ENCODE measurements around the gene PTGFR.

PTGFR gene

GRCh38 chr1:78519446-78519845, 28.7 kb downstream of the PTGFR start:
- no peak overlapping the region for H3K4me3 ChIP-seq (ENCODE audit: low read length)
- DNase-seq (ENCODE audit: low read depth): no peak
- TF ChIP-seq CTCF (conservative IDR thresholded peaks at IDR 0.05; ENCODE audit: low read depth, low read length): no peak

DNA sequence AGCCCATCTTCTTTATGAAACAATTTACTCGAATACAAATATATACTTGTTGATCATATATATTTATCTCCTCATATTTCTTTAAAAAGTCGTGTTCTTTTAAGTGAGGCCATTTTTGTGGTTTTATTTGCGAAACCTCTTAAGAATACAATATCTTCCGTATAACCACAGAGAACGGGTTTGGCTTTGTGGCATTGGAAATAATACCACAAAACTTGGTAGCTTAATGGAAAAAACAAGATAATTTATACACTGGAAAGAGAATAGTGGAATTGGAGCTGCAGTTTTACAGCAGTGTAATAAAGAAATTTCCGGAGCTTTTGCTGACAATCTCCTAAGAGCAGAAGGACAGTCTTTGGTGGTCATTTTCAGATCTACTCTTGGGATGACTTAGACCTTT, 29.4 kb downstream of the PTGFR start:
- DNase-seq (ENCODE audit: low read depth): no peak
- TF ChIP-seq CTCF (conservative IDR thresholded peaks at IDR 0.05; ENCODE audit: low read depth, low read length): no peak
- no peak overlapping the region for H3K4me3 ChIP-seq (ENCODE audit: low read length)

GRCh38 chr1:78520843-78521242, 30.1 kb downstream of the PTGFR start:
- TF ChIP-seq CTCF (conservative IDR thresholded peaks at IDR 0.05; ENCODE audit: low read depth, low read length): no peak
- DNase-seq (ENCODE audit: low read depth): no peak
- H3K4me3 ChIP-seq (ENCODE audit: low read length): no peak overlapping the region

DNA sequence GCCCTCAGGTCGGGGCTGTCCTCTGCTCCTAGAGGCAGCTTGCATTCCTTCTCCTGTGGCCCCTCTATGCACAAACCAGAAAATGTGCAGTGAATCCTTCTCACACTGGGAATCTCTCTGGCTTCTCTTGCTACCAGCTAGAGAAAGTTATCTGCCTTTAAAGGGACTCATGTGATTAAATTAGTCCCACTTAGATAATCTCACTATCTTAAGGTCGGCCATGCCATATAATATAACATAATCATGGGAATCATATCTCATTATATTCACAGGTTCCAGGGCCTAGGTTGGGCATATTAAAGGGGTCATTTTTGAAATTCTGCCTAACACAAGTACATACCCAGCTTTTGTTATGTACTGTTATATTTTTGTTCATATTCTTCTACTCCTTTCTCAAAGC, 31.4 kb downstream of the PTGFR start:
- TF ChIP-seq CTCF (conservative IDR thresholded peaks at IDR 0.05; ENCODE audit: low read depth, low read length): no peak
- no peak overlapping the region for H3K4me3 ChIP-seq (ENCODE audit: low read length)
- DNase-seq (ENCODE audit: low read depth): no peak

- no peak overlapping the region for H3K4me3 ChIP-seq (ENCODE audit: low read length)
- TF ChIP-seq CTCF (conservative IDR thresholded peaks at IDR 0.05; ENCODE audit: low read depth, low read length): no peak
- DNase-seq (ENCODE audit: low read depth): no peak
Observed at GRCh38 chr1:78526496-78526895, 35.7 kb downstream of the PTGFR start.

GRCh38 chr1:78527706-78528105, 36.9 kb downstream of the PTGFR start:
- no peak for DNase-seq (ENCODE audit: low read depth)
- H3K4me3 ChIP-seq (ENCODE audit: low read length): no peak overlapping the region
- TF ChIP-seq CTCF (conservative IDR thresholded peaks at IDR 0.05; ENCODE audit: low read depth, low read length): no peak

DNA sequence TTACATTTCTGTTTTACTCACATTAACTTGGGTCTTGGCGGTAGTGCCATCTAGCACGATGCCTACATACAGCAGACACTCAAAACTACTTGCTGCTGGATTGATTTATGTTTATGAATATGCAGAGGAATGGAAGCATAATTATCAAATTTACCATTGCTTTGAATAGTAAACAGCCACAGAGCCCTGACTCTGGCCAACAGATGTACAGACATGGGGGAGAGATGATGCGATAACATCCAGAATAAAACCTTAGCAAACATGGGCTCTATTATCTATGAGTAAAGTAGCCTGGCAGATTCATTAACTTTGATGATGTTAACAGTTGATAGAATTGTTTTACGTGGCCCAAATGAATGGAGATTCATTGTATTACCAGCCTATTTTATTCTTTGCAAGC, 42.8 kb downstream of the PTGFR start:
- no peak overlapping the region for H3K4me3 ChIP-seq (ENCODE audit: low read length)
- no peak for TF ChIP-seq CTCF (conservative IDR thresholded peaks at IDR 0.05; ENCODE audit: low read depth, low read length)
- no peak for DNase-seq (ENCODE audit: low read depth)
